ENCODE data around the gene KDM4B. TPM values are rescaled to one million over a fixed set of nuclear protein-coding genes. Genes with fewer than 3 reads are reported as not detected.

Gene KDM4B
- total and polyA plus RNA-seq, 9 of the 15 experiments (the other 6 are each of a cell fraction or from before 2014, with no cell fraction given) = 0.21 to 29.9 (median 7.3) TPM

- TF ChIP-seq FOXM1 (IDR thresholded peaks at IDR 0.05; ENCODE audit: low read depth) = no peak
- no peak for TF ChIP-seq FOXM1 (CRISPR knock-in tag; IDR thresholded peaks at IDR 0.05; ENCODE audit: low read depth)
- peak; percentile 89; the same call in 1 of the 2 replicates for TF ChIP-seq POLR2AphosphoS5 (IDR thresholded peaks at IDR 0.05; ENCODE audit: control insufficient read depth, insufficient read depth, low read depth, low read length)
- TF ChIP-seq, protein P1, sequence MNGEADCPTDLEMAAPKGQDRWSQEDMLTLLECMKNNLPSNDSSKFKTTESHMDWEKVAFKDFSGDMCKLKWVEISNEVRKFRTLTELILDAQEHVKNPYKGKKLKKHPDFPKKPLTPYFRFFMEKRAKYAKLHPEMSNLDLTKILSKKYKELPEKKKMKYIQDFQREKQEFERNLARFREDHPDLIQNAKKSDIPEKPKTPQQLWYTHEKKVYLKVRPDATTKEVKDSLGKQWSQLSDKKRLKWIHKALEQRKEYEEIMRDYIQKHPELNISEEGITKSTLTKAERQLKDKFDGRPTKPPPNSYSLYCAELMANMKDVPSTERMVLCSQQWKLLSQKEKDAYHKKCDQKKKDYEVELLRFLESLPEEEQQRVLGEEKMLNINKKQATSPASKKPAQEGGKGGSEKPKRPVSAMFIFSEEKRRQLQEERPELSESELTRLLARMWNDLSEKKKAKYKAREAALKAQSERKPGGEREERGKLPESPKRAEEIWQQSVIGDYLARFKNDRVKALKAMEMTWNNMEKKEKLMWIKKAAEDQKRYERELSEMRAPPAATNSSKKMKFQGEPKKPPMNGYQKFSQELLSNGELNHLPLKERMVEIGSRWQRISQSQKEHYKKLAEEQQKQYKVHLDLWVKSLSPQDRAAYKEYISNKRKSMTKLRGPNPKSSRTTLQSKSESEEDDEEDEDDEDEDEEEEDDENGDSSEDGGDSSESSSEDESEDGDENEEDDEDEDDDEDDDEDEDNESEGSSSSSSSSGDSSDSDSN (IDR thresholded peaks at IDR 0.05; ENCODE audit: borderline replicate concordance in 1 of 2, low read depth in 2 of 2, low read length in 2 of 2) = no peak
- TF ChIP-seq CBFA2T2 (conservative IDR thresholded peaks at IDR 0.05) = peak; percentile 65; the same call in 1 of the 2 replicates
- TF ChIP-seq ZFX (CRISPR knock-in tag; IDR thresholded peaks at IDR 0.05) = peak; percentile 55
- TF ChIP-seq MGA (IDR thresholded peaks at IDR 0.05) = no peak; the same call in 1 of the 2 replicates
- no peak for TF ChIP-seq DPF2 (IDR thresholded peaks at IDR 0.05)
- TF ChIP-seq, protein P2, sequence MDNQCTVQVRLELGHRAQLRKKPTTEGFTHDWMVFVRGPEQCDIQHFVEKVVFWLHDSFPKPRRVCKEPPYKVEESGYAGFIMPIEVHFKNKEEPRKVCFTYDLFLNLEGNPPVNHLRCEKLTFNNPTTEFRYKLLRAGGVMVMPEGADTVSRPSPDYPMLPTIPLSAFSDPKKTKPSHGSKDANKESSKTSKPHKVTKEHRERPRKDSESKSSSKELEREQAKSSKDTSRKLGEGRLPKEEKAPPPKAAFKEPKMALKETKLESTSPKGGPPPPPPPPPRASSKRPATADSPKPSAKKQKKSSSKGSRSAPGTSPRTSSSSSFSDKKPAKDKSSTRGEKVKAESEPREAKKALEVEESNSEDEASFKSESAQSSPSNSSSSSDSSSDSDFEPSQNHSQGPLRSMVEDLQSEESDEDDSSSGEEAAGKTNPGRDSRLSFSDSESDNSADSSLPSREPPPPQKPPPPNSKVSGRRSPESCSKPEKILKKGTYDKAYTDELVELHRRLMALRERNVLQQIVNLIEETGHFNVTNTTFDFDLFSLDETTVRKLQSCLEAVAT (IDR thresholded peaks at IDR 0.05) = peak in 1 of 2 experiments; percentile 97; a peak in 2 of 4 replicates
- 0 out of 2 replicates have a peak, but pooled peaks have one; percentile 72 for TF ChIP-seq TARDBP (IDR thresholded peaks at IDR 0.05)
- no peak for TF ChIP-seq FOXA3 (CRISPR knock-in tag; conservative IDR thresholded peaks at IDR 0.05 in 1 of 2, IDR thresholded peaks at IDR 0.05 in 1 of 2)
Measured at GRCh38 chr19:4968462-4969291, at the start of gene KDM4B (continued).
